Hepatocyte (in vitro differentiated cells): Measurements from ENCODE around the gene FUOM. TPM values are rescaled to one million over a fixed set of nuclear protein-coding genes. Genes with fewer than 3 reads are reported as not detected.

Experiments
- DNase-seq: peaks from one replicate; pipeline ENCODE4 v3.0.0-alpha.2; 2016; ENCODE audit warnings: low spot score
- H2AFZ ChIP-seq: fragments of 200-600 bp; sonication (generic); 2 replicates; pipeline ENCODE4 v1.6.0; 2016; ENCODE audit warnings: antibody characterized with exemption, mild to moderate bottlenecking
- H3K27ac ChIP-seq: fragments of 200-600 bp; sonication (generic); 2 replicates; pipeline ENCODE4 v1.5.1; 2016; ENCODE audit warnings: mild to moderate bottlenecking
- H3K27me3 ChIP-seq: fragments of 200-600 bp; sonication (generic); 2 replicates; pipeline ENCODE4 v1.6.1; 2016
- H3K36me3 ChIP-seq: fragments of 200-600 bp; sonication (generic); replicated peaks from 2 replicates; pipeline ENCODE4 v1.5.1; 2016; ENCODE audit warnings: low read depth; ENCODE audit not compliant: insufficient read depth
- H3K4me1 ChIP-seq: fragments of 200-600 bp; sonication (generic); 2 replicates; pipeline ENCODE4 v1.5.1; 2016; ENCODE audit warnings: mild to moderate bottlenecking, moderate library complexity; ENCODE audit not compliant: insufficient read depth
- H3K4me2 ChIP-seq: fragments of 200-600 bp; sonication (generic); 2 replicates; pipeline ENCODE4 v1.6.0; 2016
- H3K4me3 ChIP-seq: fragments of 200-600 bp; sonication (generic); 2 replicates; pipeline ENCODE4 v1.5.1; 2016; ENCODE audit warnings: mild to moderate bottlenecking
- H3K79me2 ChIP-seq: fragments of 200-600 bp; sonication (generic); 2 replicates; pipeline ENCODE4 v1.6.0; 2017; ENCODE audit warnings: mild to moderate bottlenecking
- H3K9me2 ChIP-seq: fragments of 200-600 bp; sonication (generic); replicated peaks from 2 replicates; pipeline ENCODE4 v1.6.0; 2017; ENCODE audit warnings: mild to moderate bottlenecking; ENCODE audit not compliant: insufficient read depth
- H3K9me3 ChIP-seq: fragments of 200-600 bp; sonication (generic); 2 replicates; pipeline ENCODE4 v1.5.1; 2016; ENCODE audit warnings: low read depth, mild to moderate bottlenecking
- H4K20me1 ChIP-seq: fragments of 200-600 bp; sonication (generic); 2 replicates; pipeline ENCODE4 v1.6.0; 2016; ENCODE audit warnings: mild to moderate bottlenecking; ENCODE audit not compliant: insufficient read depth, poor library complexity, severe bottlenecking
- EZH2 ChIP-seq: fragments of 200-600 bp; sonication (generic); IDR thresholded peaks from 2 replicates; pipeline ENCODE4 v1.6.1; 2016; ENCODE audit warnings: antibody characterized with exemption, mild to moderate bottlenecking, borderline replicate concordance
- EZH2phosphoT487 ChIP-seq: fragments of 200-600 bp; sonication (generic); IDR thresholded peaks from one replicate; pipeline ENCODE4 v1.6.1; 2018; ENCODE audit warnings: antibody characterized with exemption, mild to moderate bottlenecking, low read depth, moderate library complexity; ENCODE audit not compliant: unreplicated experiment, severe bottlenecking
- WGBS: methylation state at CpG from one replicate; pipeline ENCODE4 v1.1.6; 2016; ENCODE audit warnings: low lambda C conversion rate; ENCODE audit errors: missing lambda C conversion rate; 5-methylcytosine and 5-hydroxymethylcytosine counted together
- polyA plus RNA-seq: library from polyadenylated mRNA; unstranded; fragments of >200 nt; fragmentation: Nextera tagmentation; extraction: Ambion mirVana; gene quantifications from 2 replicates; pipeline ENCODE4 v1.2.1, GENCODE V29; 2016
- total RNA-seq: library from RNA; depleted of rRNA; stranded (reverse); fragments of >200 nt; gene quantifications from 2 replicates; pipeline ENCODE4 v1.2.3, GENCODE V29; 2014
- TF ChIP-seq, protein P1 (sequence below): fragments of 200-600 bp; sonication (generic); IDR thresholded peaks from 2 replicates; pipeline ENCODE4 v1.5.1; 2016; ENCODE audit warnings: antibody characterized with exemption, mild to moderate bottlenecking; ENCODE audit not compliant: poor library complexity

The FUOM gene
- total and polyA plus RNA-seq, 2 experiments from 2014 or later, result 31.1 to 34.6 TPM

DNA sequence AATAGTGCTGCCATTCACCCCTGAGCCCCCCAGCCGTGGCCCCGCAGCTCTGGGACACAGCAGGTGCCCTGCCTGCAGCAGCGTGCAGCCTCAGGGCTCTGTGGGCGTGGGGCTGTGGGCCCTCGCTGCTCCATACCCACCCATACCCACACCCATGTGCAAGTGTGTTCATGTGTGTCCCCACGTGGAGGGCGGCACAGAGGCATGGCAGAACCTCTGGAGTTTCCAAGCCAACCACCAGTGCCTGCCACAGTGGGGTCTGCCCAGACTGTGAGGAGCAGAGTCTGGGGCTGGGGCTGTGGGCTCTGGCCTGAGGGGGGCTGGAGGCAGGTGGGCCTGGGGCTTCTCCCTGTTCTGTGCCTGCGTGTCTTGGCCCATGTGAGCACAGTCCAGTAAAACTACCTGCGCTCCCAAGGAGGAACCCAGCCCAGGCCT is 8.2 kb downstream of the FUOM start:
- H3K9me3 ChIP-seq, result no peaks in the 10 kb centered on the region
- H3K36me3 ChIP-seq, result no peaks in the 10 kb centered on the region
- H3K79me2 ChIP-seq, result no peaks in the 10 kb centered on the region
- H3K27me3 ChIP-seq, result no peaks in the 10 kb centered on the region
- no peaks in the 10 kb centered on the region for H3K9me2 ChIP-seq
- 85% methylated on average over 9 of the region's 9 CpGs for WGBS
- H3K27ac ChIP-seq, result no peak overlapping the region
- no peak overlapping the region for H3K4me3 ChIP-seq
- no peak for DNase-seq
- TF ChIP-seq EZH2phosphoT487 (no peak), EZH2 (no peak)
- no peak overlapping the region for H3K4me2 ChIP-seq
- H2AFZ ChIP-seq, result no peak overlapping the region
- peaks cover 5% of the 10 kb centered on the region for H3K4me1 ChIP-seq
- H4K20me1 ChIP-seq, result no peaks in the 10 kb centered on the region

DNA sequence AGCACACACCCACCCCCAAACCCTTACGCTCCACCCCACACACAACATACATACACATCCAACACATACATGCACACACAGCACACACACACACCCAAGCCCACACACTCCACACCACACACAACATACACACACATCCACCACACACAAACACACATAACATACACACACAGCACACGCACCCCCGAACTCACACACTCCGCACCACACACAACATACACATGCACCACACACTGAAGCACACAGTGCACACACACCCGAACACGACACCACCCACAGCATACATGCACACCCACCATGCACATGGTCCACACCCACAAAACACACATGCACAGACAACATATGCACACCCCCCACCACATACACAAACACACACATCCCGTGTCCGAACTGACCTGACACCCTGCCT is 8.7 kb downstream of the FUOM start:
- DNase-seq, result no peak
- no peaks in the 10 kb centered on the region for H3K9me2 ChIP-seq
- no peaks in the 10 kb centered on the region for H4K20me1 ChIP-seq
- H3K4me1 ChIP-seq, result peaks cover 5% of the 10 kb centered on the region
- WGBS, result 89% methylated on average over 8 of the region's 8 CpGs
- no peak for TF ChIP-seq EZH2phosphoT487
- TF ChIP-seq, protein P1, sequence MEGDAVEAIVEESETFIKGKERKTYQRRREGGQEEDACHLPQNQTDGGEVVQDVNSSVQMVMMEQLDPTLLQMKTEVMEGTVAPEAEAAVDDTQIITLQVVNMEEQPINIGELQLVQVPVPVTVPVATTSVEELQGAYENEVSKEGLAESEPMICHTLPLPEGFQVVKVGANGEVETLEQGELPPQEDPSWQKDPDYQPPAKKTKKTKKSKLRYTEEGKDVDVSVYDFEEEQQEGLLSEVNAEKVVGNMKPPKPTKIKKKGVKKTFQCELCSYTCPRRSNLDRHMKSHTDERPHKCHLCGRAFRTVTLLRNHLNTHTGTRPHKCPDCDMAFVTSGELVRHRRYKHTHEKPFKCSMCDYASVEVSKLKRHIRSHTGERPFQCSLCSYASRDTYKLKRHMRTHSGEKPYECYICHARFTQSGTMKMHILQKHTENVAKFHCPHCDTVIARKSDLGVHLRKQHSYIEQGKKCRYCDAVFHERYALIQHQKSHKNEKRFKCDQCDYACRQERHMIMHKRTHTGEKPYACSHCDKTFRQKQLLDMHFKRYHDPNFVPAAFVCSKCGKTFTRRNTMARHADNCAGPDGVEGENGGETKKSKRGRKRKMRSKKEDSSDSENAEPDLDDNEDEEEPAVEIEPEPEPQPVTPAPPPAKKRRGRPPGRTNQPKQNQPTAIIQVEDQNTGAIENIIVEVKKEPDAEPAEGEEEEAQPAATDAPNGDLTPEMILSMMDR, result no peak
- TF ChIP-seq EZH2, result no peak
- no peaks in the 10 kb centered on the region for H3K27me3 ChIP-seq
- no peaks in the 10 kb centered on the region for H3K9me3 ChIP-seq
- no peaks in the 10 kb centered on the region for H3K36me3 ChIP-seq
- no peak overlapping the region for H2AFZ ChIP-seq
- no peak overlapping the region for H3K4me3 ChIP-seq
- no peak overlapping the region for H3K27ac ChIP-seq
- H3K79me2 ChIP-seq, result no peaks in the 10 kb centered on the region
- no peak overlapping the region for H3K4me2 ChIP-seq

DNA sequence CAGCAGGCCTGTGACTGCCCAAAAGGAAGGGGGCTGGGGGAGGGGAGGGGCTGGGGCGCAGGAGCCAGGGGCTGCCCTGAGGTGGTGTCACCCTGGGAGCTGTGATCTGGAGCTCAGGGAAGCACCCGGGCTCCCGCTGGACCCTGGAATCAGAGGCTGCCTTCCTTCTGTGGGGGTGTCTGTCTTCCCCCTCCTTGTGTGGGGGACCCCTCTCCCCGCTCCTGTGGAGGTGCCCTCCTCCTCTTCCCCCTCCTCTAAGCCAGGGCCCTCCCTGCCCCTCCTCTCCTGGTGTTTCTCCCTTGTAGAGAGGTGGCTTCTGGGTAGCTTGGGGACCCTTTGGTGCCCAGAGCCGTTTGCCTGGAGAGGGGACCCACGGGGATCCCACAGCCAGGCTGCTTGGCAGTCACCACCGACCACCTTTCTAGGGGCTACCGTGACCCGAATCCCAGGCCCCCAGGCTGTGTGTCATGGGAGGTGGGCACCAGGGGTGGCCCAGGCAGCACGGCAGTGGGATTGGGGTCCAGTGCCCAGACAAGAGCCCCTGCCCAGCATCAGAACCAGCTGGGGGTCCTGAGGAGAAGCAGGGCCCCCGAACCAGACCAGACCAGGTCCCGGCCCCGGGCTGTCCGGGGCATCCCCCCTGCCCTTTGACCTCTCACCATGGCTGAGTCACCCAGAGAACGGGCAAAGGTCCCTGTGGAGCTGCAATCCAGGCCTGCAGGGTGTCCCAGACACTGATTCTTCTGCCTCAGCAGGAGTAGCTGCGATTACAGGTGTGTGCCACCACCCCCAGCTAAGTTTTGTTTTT is 9.9 kb downstream of the FUOM start:
- Histone ChIP-seq H3K79me2 (no peaks in the 10 kb centered on the region), H3K4me3 (no peak overlapping the region), H3K4me2 (peak overlapping the region; percentile 65), H3K27ac (peak overlapping the region; percentile 79), H3K9me2 (no peaks in the 10 kb centered on the region), H3K4me1 (peaks cover 5% of the 10 kb centered on the region), H3K36me3 (no peaks in the 10 kb centered on the region), H4K20me1 (no peaks in the 10 kb centered on the region), H2AFZ (no peak overlapping the region), H3K9me3 (no peaks in the 10 kb centered on the region), H3K27me3 (no peaks in the 10 kb centered on the region)
- DNase-seq, result peak; percentile 71
- TF ChIP-seq EZH2, result no peak
- TF ChIP-seq EZH2phosphoT487, result no peak
- 65% methylated on average over 12 of the region's 16 CpGs for WGBS

DNA sequence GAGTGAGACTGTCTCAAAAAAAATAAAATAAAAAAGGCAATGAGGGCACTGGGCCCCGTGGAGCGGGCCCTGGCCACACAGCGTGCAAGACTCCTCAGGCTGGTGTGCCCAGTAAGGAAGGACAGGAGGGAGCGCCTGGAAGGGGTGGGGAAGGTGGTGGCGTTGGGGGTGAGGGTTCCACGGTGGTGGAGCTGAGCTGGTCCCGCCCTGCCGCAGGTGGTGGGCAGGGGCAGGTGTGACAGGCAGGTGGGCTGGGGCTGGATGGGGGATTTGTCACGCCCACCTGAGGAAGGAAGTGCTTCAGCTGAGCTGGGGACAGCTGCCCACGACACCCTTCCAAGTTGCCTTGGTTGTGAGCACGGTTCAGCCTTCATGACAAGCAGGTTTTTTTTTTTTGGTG is 11.4 kb downstream of the FUOM start:
- H3K79me2 ChIP-seq, result no peaks in the 10 kb centered on the region

DNA sequence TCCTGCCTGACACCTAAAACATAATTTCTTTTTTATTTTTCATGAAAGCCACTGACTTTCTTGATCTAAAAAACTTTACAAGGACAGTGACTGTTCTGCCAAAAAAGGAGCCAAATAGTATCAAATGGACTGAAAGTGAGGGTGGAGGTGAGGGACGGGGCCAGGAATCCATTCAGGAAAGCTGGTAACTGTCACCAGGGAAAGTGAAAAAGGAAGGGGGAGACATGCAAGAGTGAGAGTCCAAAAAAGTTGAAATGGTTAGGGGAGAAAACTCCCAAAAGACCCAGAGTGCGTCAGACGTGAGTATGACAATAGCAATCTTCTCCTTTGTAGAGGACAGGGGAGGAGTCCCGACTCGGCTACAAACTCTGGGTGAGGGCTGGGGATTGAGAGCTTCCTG is 13.6 kb downstream of the FUOM start:
- Histone ChIP-seq H3K27ac (no peak overlapping the region), H3K4me1 (peaks cover 5% of the 10 kb centered on the region), H3K4me3 (no peak overlapping the region), H3K27me3 (no peaks in the 10 kb centered on the region), H3K9me2 (no peaks in the 10 kb centered on the region), H3K9me3 (no peaks in the 10 kb centered on the region), H2AFZ (no peak overlapping the region), H3K4me2 (no peak overlapping the region), H3K79me2 (no peaks in the 10 kb centered on the region), H4K20me1 (no peaks in the 10 kb centered on the region), H3K36me3 (no peaks in the 10 kb centered on the region)
- 83% methylated on average over 5 of the region's 5 CpGs for WGBS
- TF ChIP-seq EZH2phosphoT487, result no peak
- TF ChIP-seq EZH2, result no peak
- TF ChIP-seq, protein P1, result no peak
- DNase-seq, result no peak

More for the DNA sequence above, 11.4 kb downstream of the FUOM start:
- Histone ChIP-seq H4K20me1 (no peaks in the 10 kb centered on the region), H3K9me3 (no peaks in the 10 kb centered on the region), H3K4me2 (no peak overlapping the region), H3K27me3 (no peaks in the 10 kb centered on the region), H3K4me3 (no peak overlapping the region), H3K36me3 (no peaks in the 10 kb centered on the region), H3K4me1 (peaks cover 5% of the 10 kb centered on the region), H3K9me2 (no peaks in the 10 kb centered on the region), H3K27ac (no peak overlapping the region), H2AFZ (no peak overlapping the region)
- no peak for TF ChIP-seq EZH2phosphoT487
- TF ChIP-seq EZH2, result no peak
- whole genome bisulfite sequencing, result 82% methylated on average over 8 of the region's 11 CpGs
- DNase-seq, result no peak
